Measurements from ENCODE around the gene TTC28.
"Not testable (repeated sequence)": the region's sequence is repeated elsewhere in the genome, so short reads cannot be mapped to it uniquely, and the experiment has no call there.

TTC28 gene

DNA sequence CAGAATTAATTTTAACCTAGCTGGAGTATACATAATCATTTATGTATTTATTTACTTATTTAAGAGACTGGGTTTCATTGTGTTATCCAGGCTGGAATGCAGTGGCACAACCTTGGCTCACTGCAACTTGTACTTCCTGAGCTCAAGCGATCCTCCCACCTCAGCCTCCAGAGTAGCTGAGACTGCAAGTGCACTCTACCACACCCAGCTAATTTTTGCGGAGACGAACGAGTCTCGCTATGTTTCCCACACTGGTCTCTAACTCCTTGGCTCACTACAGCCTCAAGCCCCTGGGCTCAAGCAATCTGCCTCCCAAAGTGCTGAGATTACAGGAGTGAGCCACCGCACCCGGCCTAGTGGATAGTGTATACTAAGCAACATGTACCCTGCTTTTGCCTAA is 1.5 kb downstream of the TTC28 start:
- not testable (repeated sequence) for DNase-seq (ENCODE audit: low read depth in 2 of 3, low spot score in 1 of 3)

DNA sequence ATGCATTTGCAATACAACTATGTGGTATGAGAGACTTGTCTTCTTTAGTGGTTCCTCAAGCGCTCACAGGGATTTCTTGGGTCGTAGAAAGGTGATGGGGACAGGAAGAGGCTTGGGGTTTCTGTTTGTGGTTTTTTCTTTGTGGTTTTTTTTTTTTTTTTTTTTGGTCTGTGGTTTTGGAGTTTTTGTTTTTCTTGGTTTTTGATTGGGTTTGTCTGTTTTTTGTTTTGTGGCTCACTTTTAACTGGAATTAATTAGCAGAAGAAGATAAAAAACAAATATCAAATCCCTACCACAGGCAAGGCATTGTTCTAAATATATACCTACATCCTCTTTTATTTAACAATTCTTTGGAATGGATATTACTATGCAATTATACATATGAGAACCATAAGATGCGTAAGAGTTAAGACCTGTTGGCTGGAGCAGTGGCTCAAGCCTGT is 5.5 kb downstream of the TTC28 start:
- no peak for DNase-seq (ENCODE audit: low read depth in 2 of 3, low spot score in 1 of 3)

DNA sequence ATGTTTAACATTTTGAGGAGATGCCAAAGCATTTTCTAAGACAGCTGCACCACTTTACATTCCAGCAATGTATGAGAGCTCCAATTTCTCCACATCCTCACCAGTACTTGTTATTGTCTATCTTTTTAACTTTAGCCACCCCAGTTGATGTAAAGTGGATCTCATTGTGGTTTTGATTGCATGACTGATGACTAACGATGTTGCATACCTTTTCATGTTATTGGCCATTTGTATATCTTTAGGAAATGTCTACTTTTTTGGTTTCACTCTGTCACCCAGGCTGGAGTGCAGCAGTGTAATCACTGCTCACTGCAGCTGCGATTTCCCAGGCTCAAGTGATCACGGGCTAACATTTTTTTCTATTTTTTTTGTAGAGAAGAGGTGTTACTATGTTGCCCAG is 8.9 kb downstream of the TTC28 start:
- no peak for DNase-seq (ENCODE audit: low read depth in 2 of 3, low spot score in 1 of 3)

DNA sequence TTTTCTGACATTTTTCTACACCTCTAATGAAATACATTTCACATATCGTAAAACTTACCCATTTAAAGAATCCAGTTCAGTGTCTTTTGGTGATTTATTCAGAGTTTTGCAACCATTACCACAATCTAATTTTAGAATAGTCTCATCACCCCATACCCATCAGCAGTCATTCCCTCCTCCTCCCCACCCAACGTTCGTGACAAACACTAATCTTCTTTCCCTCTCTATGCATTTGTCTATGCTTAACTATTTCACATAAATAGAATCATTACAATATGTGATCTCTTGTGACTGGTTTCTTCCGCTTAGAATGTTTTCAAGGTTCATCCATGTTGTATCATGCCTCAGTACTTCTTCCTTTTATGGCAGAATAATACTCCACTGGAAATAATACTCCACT is 9.5 kb downstream of the TTC28 start:
- no peak for DNase-seq (ENCODE audit: low read depth in 2 of 3, low spot score in 1 of 3)

DNA sequence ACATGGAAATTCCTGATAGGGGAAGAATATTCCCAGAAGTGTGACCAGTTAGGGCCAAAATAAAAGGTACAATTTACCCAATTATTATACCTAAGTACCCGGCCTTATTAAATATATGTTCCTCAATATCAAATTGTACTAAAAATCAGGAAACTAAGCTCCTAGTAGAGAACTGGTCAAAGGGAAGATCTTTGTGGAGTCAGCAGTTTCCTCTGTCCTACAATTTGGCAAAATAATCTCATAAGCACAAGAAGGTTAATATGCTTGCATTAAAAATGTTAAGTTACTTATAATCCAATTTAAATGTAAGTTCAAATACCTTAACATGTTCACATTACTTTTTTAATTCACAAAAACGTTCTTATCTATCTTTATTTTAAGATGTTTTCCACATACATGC is 10.3 kb downstream of the TTC28 start:
- DNase-seq (ENCODE audit: low read depth in 2 of 3, low spot score in 1 of 3) = no peak

DNA sequence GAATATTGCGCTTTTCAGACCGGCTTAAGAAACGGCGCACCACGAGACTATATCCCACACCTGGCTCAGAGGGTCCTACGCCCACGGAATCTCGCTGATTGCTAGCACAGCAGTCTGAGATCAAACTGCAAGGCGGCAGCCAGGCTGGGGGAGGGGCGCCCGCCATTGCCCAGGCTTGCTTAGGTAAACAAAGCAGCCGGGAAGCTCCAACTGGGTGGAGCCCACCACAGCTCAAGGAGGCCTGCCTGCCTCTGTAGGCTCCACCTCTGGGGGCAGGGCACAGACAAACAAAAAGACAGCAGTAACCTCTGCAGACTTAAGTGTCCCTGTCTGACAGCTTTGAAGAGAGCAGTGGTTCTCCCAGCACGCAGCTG is 16.1 kb downstream of the TTC28 start:
- DNase-seq (ENCODE audit: low read depth in 2 of 3, low spot score in 1 of 3) = not testable (repeated sequence)

DNA sequence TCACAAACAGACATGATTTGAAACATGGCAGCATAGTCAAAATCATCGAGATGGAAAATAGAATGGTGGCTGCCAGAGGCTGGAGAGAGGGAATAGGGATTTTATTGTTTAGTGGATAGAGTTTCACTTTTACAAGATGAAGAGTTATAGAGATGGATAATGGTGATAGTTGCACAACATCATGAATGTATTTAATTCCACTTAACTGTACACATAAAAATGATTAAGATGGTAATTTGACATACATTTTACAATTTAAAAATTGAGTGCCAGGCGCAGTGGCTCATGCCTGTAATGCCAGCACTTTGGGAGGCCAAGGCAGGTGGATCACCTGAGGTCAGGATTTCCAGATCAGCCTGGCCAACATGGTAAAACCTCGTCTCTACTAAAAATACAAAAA is 21.2 kb downstream of the TTC28 start:
- DNase-seq (ENCODE audit: low read depth in 2 of 3, low spot score in 1 of 3) = no peak

DNA sequence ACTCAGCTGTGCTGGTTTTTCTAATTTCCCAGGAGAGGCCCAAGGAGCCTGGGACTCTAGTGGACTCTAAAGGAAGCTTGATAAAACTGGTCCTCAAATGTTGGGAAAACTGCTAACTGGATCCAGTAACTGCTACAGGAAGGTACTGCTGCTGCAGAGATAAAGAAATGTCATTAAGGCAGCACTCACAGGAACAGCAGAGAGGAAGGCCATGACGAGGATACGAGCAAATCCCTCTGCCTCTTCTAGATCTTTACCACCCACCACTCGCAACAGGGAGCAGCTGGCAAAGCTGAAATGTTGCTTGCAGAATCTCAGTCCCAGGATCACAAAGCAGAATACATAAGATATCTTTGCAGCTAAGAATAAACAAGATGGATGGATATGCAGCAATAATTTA is 23.5 kb downstream of the TTC28 start:
- no peak for DNase-seq (ENCODE audit: low read depth in 2 of 3, low spot score in 1 of 3)

DNA sequence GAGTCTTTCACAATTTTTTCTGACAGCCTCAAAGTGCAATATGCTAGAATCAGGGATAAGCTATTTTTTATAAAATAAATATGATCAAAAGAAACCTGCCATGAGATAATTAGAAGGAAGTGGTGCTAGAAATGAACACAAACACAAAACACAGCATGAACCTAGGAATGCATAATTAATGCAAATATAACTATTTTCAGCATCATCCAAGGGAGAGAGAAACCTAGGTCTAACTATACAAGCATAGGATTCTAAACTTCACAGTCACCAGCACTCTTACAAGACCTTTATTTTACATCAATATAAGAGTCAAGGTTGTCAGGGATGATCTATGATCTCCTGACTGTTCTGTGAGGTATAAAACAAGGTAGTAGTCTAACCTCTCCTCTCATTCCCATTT is 29.2 kb downstream of the TTC28 start:
- no peak for DNase-seq (ENCODE audit: low read depth in 2 of 3, low spot score in 1 of 3)

DNA sequence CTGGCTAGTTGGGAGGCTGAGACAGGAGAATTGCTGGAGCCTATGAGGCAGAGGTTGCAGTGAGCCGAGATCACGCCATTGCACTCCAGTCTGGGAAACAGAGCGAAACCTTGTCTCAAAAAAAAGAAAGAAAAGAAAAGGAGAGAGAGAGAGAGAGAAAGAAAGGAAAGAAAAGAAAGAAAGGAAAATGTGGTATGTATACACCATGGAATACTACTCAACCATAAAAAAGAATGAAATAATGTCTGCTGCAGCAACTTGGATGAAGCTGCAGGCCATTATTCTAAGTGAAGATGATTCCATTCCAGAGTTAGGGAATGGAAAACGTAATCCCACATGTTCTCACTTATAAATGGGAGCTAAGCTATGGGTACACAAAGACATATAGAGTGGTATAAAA is 30.8 kb downstream of the TTC28 start:
- DNase-seq (ENCODE audit: low read depth in 2 of 3, low spot score in 1 of 3) = no peak

DNA sequence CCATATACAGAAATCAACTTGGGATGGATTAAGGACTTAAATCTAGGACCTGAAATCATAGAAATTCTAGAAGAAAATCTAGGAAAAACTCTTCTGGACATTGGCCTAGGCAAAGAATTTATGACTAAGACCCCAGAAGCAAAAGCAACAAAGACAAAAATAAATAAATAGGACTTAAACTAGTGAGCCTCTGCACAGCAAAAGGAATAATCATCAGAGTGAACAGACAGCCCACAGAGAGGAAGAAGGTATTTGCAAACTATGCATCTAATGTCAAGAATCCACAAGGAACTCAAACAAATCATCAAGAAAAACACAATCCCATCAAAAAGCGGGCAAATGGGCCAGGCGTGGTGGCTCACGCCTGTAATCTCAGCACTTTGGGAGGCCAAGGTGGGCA is 32.4 kb downstream of the TTC28 start:
- no peak for DNase-seq (ENCODE audit: low read depth in 2 of 3, low spot score in 1 of 3)

DNA sequence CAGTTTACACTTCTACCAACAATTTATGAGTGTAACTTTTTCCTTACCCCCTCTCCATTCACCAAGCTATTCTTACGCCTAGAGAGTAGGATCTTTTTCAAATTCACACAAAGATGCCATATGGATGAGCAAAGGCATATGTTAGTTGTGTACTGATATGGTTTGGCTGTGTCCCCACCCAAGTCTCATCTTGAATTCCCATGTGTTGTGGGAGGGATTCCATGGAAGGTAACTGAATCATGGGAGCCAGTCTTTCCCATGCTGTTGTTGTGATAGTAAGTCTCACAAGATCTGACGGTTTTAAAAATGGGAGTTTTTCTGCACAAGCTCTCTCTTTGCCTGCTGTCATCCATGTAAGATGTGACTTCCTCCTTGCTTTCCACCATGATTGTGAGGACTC is 40.3 kb downstream of the TTC28 start:
- no peak for DNase-seq (ENCODE audit: low read depth in 2 of 3, low spot score in 1 of 3)

DNA sequence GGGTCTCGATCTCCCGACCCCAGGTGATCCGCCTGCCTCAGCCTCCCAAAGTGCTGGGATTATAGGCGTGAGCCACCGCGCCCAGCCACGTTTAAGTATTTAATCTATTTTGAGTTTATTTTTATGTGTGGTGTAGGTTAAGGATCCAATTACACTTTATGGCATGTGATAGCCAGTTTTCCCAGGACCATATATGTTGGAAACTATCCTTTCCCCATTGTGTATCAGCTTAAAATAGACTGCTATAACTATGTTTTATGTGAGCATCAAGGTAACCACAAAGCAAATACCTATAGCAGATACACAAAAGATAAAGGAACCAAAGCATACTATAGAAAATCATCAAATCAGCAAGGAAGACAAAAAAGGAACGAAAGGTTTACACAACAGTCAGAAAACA is 42.4 kb downstream of the TTC28 start:
- DNase-seq (ENCODE audit: low read depth in 2 of 3, low spot score in 1 of 3) = no peak

DNA sequence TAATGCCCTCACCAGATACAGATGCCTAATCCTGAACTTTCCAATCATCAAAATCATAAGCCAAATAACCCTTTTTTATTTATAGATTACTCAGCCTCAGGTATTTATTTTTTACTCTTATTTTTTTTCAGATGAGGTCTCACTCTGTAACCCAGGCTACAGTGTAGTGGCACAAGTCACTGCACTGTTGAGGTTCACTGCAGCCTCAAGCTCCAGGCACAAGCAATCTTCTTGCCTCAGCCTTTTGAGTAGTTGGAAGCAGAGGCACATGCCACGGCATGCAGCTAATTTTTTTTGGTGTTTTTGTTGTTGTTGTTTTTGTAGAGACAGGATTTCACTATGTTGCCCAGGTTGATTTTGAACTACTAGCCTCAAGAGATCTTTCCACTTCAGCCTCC is 49.5 kb downstream of the TTC28 start:
- no peak for DNase-seq (ENCODE audit: low read depth in 2 of 3, low spot score in 1 of 3)

DNA sequence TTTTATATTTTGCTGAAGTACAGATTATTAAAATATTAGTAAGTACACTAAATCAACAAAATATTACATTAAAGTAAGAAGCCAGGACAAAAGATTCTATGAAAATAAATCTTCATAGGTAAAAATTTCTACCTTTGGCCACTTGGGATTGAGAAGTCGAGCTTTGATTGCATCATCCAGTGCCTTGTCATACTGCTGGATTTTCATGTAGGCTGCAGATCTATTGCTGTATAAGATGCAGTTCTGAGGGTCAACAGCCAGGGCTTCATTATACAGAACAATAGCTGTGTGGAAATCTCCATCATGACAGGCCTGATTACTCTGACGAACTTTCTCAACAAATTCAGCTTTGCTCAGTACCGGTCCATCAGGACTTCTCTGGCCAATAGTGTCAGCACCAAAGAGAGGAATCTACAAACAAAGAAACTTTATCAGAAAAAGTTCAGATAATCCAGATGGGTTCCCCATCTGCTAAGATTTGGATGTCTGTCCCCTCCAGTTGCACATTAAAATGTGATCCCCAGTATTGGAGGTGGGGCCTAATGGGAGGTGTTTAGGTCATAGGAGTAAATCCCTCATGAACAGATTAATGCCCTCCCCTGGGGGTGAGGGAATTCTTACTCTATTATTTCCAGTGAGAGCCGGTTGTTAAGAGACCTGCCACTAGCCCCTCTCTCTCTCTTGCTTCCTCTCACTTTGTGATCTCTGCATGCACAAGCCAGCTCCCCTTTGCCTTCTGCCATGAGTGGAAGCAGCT is 50.0 kb downstream of the TTC28 start:
- no peak for DNase-seq (ENCODE audit: low read depth in 2 of 3, low spot score in 1 of 3)

DNA sequence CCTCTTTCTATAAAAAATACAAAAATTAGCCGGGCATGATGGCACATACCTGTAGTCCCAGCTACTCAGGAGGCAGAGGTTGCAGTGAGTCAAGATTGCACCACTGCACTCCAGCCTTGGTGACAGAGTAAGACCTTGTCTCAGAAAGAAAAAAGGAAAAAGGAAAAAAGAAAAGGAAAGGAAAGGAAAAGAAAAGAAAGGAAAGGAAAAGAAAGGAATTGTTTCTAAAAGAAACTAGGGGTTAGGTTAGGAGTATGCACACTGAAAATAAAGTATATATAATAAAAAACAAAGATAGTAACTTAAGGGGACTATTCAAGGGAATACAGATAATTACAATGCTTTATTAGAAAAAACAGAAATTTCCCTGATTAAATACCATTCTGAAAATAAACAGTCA is 50.9 kb downstream of the TTC28 start:
- no peak for DNase-seq (ENCODE audit: low read depth in 2 of 3, low spot score in 1 of 3)

DNA sequence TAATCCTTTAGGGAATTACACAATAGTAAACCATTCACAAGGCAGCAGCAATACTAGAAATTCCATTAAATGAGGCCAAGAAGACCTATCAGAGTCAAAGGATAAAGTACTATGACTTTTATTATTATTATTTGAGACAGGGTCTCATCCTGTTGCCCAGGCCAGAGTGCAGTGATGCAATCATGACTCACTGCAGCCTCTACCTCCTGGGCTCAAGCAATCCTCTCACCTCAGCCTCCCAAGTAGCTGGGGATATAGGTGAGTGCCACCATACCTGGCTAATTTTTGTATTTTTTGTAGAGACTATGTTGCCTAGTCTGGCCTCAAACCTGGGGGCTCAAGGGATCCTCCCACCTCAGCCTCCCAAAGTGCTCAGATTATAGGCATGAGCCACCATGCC is 51.8 kb downstream of the TTC28 start:
- no peak for DNase-seq (ENCODE audit: low read depth in 2 of 3, low spot score in 1 of 3)

DNA sequence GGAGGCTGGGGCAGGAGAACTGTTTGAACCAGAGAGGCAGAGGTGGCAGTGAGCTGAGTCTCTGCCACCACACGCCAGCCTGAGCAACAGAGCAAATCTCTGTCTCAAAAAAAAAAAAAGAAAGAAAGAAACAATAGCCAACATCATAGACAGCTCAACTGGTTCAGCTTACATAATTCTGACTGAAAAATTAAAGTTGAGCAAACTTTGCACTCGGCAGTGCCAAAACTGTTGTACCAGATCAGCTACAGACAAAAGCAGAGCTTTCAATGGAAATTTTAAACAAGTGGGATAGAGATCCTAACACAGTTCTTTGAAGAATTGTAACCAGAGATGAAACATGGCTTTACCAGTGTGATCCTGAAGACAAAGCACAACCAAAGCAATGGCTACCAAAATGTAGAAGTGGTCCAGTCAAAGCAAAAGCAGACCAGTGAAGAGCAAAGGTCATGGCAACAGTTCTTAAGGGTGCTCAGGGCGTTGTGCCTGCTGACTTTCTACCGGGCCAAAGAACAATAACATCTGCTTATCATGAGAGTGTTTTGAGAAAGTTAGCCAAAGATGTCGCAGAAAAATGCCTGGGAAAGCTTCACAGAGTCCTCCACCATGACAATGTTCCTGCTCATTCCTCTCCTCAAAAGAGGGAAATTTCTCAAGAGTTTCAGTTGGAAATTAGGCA is 59.3 kb downstream of the TTC28 start:
- DNase-seq (ENCODE audit: low read depth in 2 of 3, low spot score in 1 of 3) = no peak

DNA sequence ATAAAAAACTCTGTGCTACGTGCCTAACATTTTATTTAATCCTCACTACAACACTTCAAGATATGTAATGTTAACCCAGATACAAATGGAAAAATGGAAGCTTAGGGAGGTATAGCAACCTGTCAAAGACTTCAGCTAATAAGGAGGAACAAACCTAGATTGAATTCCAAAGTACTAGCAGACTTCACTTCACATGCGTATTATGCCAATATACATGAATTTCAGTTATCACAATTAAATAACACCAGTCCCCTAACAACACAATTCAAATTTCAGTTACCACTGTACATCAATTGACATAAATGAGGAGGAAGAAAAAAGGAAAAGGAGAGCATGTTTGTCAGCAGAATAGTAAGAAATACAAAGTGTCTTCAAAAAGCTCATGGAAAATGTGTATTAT is 60.4 kb downstream of the TTC28 start:
- no peak for DNase-seq (ENCODE audit: low read depth in 2 of 3, low spot score in 1 of 3)

DNA sequence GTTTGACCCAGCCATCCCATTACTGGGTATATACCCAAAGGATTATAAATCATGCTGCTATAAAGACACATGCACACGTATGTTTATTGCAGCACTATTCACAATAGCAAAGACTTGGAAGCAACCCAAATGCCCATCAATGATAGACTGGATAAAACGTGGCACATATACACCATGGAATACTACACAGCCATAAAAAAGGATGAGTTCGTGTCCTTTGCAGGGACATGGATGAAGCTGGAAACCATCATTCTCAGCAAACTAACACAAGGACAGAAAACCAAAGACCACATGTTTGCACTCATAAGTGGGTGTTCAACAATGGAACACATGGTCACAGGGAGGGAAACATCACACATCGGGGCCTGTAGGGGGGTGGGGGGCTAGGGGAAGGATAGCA is 64.2 kb downstream of the TTC28 start:
- DNase-seq (ENCODE audit: low read depth in 2 of 3, low spot score in 1 of 3) = not testable (repeated sequence)

DNA sequence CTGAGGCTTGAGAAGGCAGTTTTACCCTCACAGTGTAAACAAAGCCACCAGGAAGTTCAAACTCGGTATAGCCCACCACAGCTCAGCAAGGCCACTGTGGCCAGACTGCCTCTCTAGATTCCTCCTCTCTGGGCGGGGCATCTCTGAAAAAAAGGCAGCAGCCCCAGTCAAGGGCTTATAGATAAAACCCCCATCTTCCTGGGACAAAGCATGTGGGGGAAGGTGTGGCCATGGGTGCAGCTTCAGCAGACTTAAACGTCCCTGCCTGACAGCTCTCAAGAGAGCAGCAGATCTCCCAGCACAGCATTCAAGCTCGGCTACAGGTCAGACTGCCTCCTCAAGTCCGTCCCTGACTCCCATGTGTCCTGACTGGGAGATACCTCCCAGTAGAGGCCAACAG is 69.7 kb downstream of the TTC28 start:
- no peak for DNase-seq (ENCODE audit: low read depth in 2 of 3, low spot score in 1 of 3)

DNA sequence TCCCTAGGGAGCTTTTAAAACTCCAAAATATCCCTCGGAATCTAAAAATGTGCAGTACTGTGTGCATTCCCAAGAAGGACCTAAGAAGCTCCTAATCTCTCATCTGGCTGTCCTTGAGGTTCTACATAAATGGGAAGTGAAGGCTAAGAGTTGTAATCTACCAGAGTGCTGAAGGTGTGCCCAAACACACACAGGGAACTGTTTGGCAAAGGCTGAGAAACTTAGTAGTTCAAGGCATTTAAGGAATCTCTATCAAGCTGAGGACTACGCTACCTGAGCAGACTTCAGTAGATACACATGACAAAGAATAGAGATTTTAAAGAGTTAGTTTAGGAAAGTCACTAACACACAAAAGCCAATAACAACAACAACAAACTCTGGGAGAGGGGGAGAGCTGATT is 71.1 kb downstream of the TTC28 start:
- no peak for DNase-seq (ENCODE audit: low read depth in 2 of 3, low spot score in 1 of 3)

DNA sequence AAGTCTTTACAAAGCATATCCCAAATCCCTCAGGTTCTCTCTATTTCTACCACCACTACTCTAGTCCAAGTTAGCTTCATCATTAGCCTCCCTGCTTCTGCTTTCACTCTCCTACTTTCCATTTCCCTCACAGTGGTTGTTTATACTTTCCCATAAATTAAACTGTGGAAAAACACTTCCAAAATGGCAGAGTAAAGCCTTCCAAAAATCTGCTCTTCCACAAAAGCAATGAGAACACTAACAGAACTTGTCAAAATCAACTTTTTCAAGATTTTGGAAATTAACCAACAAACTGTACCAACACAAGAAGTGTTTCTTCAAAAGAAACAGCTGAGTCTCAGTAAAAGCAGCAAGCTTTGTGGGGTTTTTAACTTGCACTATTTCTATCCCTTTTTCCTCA is 71.8 kb downstream of the TTC28 start:
- no peak for DNase-seq (ENCODE audit: low read depth in 2 of 3, low spot score in 1 of 3)

All from stimulated activated CD4-positive, alpha-beta T cell treated with anti-CD3 and anti-CD28 coated beads, Interleukin-12 subunit alpha, Interleukin-12 subunit beta, amount 100 ng/mL, for 48 hours (primary cell).